CD1c-positive myeloid dendritic cell (primary cell): Measurements from ENCODE around the gene APOC1.
A peak's percentile ranks its signal among the peaks of the same experiment; 100 is the strongest.
"Not testable (repeated sequence)": the region's sequence is repeated elsewhere in the genome, so short reads cannot be mapped to it uniquely, and the experiment has no call there.

Source experiments
- DNase-seq: peaks from one replicate; pipeline ENCODE4 v3.0.0-alpha.2; 2016; ENCODE audit errors: extremely low spot score

The APOC1 gene

GRCh38 chr19:44914433-44915206, at the start of gene APOC1:
APOC1 (plus strand) TSS chr19:44914608; CDS start chr19:44914892, 284 bp downstream.
- DNase-seq = peak; percentile 88

- no peak for DNase-seq
Measured at GRCh38 chr19:44865196-44865767, 49.1 kb upstream of the APOC1 start.

DNA sequence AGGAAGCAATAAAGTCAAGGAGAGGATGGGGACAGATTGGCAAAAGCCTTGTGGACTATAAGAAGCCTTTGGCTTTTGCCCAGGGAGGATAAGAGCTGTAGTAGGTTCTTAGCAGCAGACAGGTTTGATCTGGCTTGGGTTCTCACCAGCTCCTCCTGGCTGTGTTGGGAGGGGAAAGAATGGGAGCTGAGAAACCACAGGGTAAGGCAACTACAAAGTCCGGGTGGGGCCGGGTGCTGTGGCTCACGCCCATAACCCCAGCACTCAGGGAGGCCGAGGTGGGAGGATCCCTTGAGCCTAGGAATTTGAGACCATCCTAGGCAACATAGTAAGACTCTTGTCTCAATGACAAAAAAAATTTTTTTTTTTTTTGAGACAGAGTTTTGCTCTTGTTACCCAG, 47.7 kb upstream of the APOC1 start:
- no peak for DNase-seq

DNA sequence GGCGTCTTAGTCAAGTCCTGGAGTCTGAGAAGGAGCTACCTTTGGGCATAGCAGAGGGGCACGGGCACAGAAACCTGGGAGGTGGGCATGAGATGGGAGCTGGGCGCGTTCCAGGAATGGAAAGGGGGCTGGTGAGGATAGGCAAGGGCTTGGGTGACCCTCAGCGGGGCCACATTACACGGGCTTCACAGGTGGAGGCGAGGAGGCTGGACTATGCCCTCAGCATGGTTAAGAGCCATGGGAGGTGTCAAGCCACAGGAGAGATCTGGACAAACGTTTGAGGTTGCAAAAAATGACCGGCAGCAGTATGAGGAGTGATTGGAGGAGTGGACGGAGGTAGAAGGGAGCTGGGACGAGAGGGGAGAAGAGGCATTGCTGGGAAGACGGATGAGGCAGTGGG, 46.8 kb upstream of the APOC1 start:
- no peak for DNase-seq

GRCh38 chr19:44869733-44870470, 44.5 kb upstream of the APOC1 start:
- DNase-seq = peak; percentile 83

DNA sequence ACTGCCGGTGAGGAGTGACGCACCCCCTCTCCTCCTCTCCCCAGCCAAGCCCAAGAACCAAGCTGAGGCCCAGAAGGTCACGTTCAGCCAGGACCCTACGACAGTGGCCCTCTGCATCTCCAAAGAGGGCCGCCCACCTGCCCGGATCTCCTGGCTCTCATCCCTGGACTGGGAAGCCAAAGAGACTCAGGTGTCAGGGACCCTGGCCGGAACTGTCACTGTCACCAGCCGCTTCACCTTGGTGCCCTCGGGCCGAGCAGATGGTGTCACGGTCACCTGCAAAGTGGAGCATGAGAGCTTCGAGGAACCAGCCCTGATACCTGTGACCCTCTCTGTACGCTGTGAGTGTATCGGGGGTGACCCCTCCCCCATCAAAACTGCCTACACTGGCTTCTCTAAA, 42.6 kb upstream of the APOC1 start:
- DNase-seq = no peak

GRCh38 chr19:44872661-44873060, 41.7 kb upstream of the APOC1 start:
- no peak for DNase-seq

GRCh38 chr19:44874317-44874716, 40.1 kb upstream of the APOC1 start:
- no peak for DNase-seq

DNA sequence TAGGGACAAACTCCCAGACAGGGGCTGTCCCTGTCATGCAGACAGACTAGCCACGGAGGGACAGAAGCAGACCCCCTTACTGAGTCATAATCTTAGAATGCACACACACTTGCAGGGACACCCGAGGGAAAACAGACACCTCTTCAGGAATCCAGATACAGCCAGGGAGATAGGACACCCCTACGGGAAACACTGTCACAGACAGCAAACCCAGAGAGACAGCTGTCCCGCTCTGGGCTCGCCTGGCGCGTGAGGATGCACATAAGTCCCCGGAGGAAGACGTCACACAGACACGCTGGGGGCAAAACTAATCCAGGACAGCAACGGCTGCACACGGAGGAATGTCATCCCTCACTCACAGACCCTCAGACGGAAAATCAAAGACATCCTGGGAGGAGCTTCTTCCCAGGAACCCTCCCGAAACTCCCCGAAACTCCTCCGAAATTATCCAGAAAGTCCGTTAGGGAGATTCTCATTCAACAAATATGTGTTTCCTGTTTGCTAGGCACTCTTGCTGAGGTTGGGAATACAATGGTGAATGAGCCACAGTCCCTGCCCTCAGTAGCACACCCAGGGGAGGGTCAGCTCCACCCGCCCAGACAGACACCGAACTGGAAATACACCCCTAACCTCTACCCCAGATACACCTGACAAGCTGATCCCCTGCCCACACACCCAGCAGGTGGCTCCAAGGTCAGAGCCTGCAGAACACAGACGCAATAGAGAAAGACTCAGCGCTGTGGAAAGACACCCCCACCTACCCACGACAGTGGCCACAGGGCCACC, 38.5 kb upstream of the APOC1 start:
- DNase-seq = no peak

- DNase-seq = no peak
Measured at GRCh38 chr19:44876930-44877535, 37.4 kb upstream of the APOC1 start.

DNA sequence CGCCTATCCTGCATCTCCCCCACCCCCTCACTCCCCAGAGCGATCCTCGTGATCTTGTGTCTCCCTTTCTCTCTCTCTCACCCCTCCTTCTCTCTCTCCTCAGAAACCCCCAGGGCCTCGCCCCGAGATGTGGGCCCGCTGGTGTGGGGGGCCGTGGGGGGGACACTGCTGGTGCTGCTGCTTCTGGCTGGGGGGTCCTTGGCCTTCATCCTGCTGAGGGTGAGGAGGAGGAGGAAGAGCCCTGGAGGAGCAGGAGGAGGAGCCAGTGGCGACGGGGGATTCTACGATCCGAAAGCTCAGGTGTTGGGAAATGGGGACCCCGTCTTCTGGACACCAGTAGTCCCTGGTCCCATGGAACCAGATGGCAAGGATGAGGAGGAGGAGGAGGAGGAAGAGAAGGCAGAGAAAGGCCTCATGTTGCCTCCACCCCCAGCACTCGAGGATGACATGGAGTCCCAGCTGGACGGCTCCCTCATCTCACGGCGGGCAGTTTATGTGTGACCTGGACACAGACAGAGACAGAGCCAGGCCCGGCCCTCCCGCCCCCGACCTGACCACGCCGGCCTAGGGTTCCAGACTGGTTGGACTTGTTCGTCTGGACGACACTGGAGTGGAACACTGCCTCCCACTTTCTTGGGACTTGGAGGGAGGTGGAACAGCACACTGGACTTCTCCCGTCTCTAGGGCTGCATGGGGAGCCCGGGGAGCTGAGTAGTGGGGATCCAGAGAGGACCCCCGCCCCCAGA, 36.1 kb upstream of the APOC1 start:
- no peak for DNase-seq

GRCh38 chr19:44879309-44880065, 34.9 kb upstream of the APOC1 start:
- no peak for DNase-seq

GRCh38 chr19:44882063-44882462, 32.3 kb upstream of the APOC1 start:
- no peak for DNase-seq

- DNase-seq = not testable (repeated sequence)
Measured at GRCh38 chr19:44882619-44883397, 31.6 kb upstream of the APOC1 start.

DNA sequence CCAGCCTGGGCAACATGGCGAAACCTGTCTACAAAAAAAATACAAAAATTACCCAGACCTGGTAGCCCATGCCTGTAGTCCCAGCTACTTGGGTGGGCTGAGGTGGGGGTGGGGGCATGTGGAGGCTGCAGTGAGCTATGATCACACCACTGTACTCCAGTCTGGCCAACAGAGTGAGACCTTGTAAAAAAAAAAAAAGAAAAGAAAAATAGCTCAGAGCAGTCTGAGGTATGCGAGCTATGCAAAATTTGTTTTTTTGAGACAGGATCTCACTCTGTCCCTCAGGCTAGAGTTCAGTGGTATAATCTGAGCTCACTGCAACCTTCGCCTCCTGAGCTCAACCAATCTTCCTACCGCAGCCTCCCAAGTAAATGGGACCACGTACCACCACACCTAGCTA, 30.5 kb upstream of the APOC1 start:
- no peak for DNase-seq

DNA sequence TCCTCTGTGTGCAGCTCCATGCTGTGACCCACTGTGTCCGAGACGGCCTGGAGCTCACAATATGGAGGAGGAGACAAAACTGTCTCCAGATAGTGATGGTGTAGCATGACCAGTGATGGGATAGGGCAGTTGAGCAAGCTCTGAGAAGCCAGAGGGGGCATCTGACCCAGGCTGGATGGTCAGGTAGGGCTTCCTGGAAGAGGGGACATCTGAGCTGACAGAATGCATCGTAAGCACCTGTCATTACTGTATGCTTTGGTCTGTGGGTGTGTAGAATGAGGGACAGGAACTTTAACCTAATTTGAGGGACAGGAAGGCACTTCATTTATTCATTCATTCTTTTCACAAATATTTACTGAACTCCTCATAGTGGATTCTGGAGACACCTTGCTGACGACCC, 29.8 kb upstream of the APOC1 start:
- DNase-seq = no peak

- DNase-seq = no peak
Measured at GRCh38 chr19:44886141-44886540, 28.3 kb upstream of the APOC1 start.

GRCh38 chr19:44887648-44888047, 26.8 kb upstream of the APOC1 start:
- no peak for DNase-seq

- DNase-seq = not testable (repeated sequence)
Measured at GRCh38 chr19:44888335-44888734, 26.1 kb upstream of the APOC1 start.
